Nephron (organoid): ENCODE data around the gene DNAL4.

ENCODE experiments used
- H3K27ac Mint-ChIP-seq, 3 experiments: 2 replicates each; pipeline ENCODE4 v1.8.0; 2020; ENCODE audit warnings: mixed read lengths in 3 of 3, mild to moderate bottlenecking in 2 of 3, moderate library complexity in 1 of 3
- H3K27me3 Mint-ChIP-seq: 2 replicates; pipeline ENCODE4 v1.8.0; 2021; ENCODE audit warnings: low read depth, mild to moderate bottlenecking, moderate library complexity, mixed read lengths
- H3K36me3 Mint-ChIP-seq: 2 replicates; pipeline ENCODE4 v1.8.0; 2020; ENCODE audit warnings: low read depth, mixed read lengths
- H3K4me1 Mint-ChIP-seq: 2 replicates; pipeline ENCODE4 v1.8.0; 2020; ENCODE audit warnings: mixed read lengths
- H3K4me3 Mint-ChIP-seq, 3 experiments: 2 replicates each; pipeline ENCODE4 v1.8.0; 2020; ENCODE audit warnings: mild to moderate bottlenecking in 3 of 3, mixed read lengths in 3 of 3, moderate library complexity in 2 of 3
- H3K9me3 Mint-ChIP-seq: 2 replicates; pipeline ENCODE4 v1.8.0; 2020; ENCODE audit warnings: mixed read lengths
- CTCF ChIP-seq, 3 experiments: fragments of 200-600 bp; sonication (generic); IDR thresholded peaks; one replicate each; pipeline ENCODE4 v1.5.0; 2021; ENCODE audit warnings: antibody characterized with exemption in 3 of 3; ENCODE audit not compliant: unreplicated experiment in 3 of 3

Gene DNAL4

DNA sequence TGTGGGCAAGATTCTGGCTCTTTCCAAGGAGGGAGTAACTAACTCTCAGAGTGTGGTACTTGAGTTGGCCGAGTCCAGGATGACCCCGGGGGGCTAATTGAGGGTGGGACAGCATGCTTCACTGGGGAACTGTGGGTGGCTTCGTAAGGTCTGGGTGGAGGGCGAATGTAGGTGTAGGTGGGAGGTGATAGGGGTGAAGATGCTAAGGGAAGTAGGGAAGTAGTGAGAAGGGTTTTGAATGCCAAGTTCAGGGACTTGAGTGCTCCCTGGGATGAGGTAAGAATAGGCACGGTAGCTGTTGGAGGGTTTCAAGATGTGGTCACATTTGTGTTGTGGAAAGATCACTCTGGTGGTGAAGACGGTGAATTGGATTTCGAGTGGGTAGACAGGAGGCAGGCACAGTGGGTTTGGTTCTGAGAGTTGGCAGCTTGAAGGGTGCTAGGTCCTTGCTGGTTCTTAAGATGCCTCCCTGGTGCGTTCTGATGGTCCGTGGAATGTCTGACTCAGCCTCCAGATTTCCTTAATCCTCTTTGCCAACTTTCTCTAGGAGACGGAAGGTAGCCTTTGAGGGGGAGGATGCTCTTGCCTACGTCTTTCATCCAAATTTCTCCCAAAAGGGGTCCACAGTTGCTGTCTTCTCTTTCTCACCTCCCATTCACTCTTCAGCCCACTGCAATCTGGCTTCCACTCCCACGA, 2.5 kb upstream of the DNAL4 start:
- H3K4me1 Mint-ChIP-seq: peaks cover 12% of the 10 kb centered on the region
- H3K36me3 Mint-ChIP-seq: no peaks in the 10 kb centered on the region
- H3K4me3 Mint-ChIP-seq: no peak overlapping the region
- H3K27ac Mint-ChIP-seq: no peak overlapping the region
- H3K27me3 Mint-ChIP-seq: peaks cover 54% of the 10 kb centered on the region
- no peaks in the 10 kb centered on the region for H3K9me3 Mint-ChIP-seq
- TF ChIP-seq CTCF (IDR thresholded peaks at IDR 0.05; ENCODE audit: unreplicated experiment in 3 of 3): no peak

GRCh38 chr22:38795569-38795968, 1.6 kb upstream of the DNAL4 start:
- Mint-ChIP-seq H3K4me3 (peak overlapping the region; percentile 23 to 33 (median 25)), H3K27ac (no peak overlapping the region), H3K27me3 (peaks cover 46% of the 10 kb centered on the region), H3K9me3 (no peaks in the 10 kb centered on the region), H3K4me1 (peaks cover 12% of the 10 kb centered on the region), H3K36me3 (no peaks in the 10 kb centered on the region)
- no peak for TF ChIP-seq CTCF (IDR thresholded peaks at IDR 0.05; ENCODE audit: unreplicated experiment in 3 of 3)

DNA sequence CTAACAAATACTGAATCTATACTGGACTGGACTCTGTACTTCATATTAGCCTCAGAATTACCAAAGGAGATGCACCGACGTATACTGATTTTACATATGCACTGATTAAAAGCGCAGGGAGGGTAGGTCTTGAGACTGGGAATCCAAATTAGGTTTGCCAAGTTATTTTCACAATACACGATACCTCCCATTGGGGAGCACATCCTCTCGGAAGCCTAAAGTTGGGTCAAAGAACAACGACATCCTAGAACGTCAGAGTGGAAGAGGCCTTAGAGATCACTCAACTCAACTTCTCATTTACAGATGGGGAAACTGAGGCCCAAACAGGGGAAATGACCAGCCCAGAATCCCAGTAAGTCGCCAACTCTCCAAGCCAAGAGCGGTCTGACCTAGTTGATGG, 626 bp downstream of the DNAL4 start:
- H3K27ac Mint-ChIP-seq: peak overlapping the region; percentile 63 to 89 (median 81)
- peaks cover 21% of the 10 kb centered on the region for H3K4me1 Mint-ChIP-seq
- no peaks in the 10 kb centered on the region for H3K36me3 Mint-ChIP-seq
- H3K27me3 Mint-ChIP-seq: peaks cover 30% of the 10 kb centered on the region
- H3K9me3 Mint-ChIP-seq: no peaks in the 10 kb centered on the region
- no peak for TF ChIP-seq CTCF (IDR thresholded peaks at IDR 0.05; ENCODE audit: unreplicated experiment in 3 of 3)
- H3K4me3 Mint-ChIP-seq: peak overlapping the region; percentile 87 to 95 (median 94)

DNA sequence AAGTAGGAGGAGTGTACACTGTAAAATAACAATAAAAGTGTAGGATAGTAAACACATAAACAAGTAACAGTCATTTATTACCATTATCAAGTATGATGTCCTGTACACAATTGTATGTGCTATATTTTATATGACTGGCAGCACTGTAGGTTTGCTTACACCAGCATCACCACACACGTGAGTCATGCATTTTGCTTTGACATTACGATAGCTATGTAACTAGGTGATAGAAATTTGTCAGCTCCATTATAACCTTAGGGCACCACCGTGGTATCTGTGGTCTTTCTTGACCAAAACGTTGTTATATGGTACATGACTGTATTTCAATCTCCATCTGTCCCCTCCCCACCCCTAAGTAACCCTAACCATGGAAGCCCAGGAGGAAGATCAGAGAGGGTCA, 1.1 kb downstream of the DNAL4 start:
- Mint-ChIP-seq H3K9me3 (no peaks in the 10 kb centered on the region), H3K4me3 (peak overlapping the region; percentile 87 to 95 (median 94)), H3K4me1 (peaks cover 26% of the 10 kb centered on the region), H3K27ac (peak overlapping the region; percentile 63 to 89 (median 81)), H3K36me3 (no peaks in the 10 kb centered on the region), H3K27me3 (peaks cover 25% of the 10 kb centered on the region)
- TF ChIP-seq CTCF (IDR thresholded peaks at IDR 0.05; ENCODE audit: unreplicated experiment in 3 of 3): no peak

DNA sequence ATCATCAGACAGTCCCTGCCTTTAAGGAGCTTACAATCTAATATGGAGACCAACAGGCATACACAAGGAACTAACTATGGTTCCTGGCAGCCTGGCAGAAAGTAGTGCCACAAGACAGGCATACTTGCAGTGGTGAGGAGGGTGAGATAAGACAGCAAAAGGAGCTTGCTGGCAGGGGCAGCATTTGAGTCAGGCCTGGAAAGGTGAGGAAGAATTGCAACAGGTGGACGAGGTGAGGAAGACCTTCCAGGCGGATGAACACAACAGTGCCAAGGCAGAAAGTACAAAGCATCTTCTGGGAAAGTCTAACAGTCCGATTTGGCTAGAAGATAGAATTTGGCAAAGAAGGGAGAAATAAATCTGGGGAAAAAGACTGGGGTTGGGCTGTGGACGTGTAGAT, 4.3 kb downstream of the DNAL4 start:
- H3K4me1 Mint-ChIP-seq: peaks cover 48% of the 10 kb centered on the region
- H3K36me3 Mint-ChIP-seq: peaks cover 5% of the 10 kb centered on the region
- no peak overlapping the region for H3K4me3 Mint-ChIP-seq
- TF ChIP-seq CTCF (IDR thresholded peaks at IDR 0.05; ENCODE audit: unreplicated experiment in 3 of 3): no peak
- no peak overlapping the region for H3K27ac Mint-ChIP-seq
- no peaks in the 10 kb centered on the region for H3K9me3 Mint-ChIP-seq
- H3K27me3 Mint-ChIP-seq: peaks cover 6% of the 10 kb centered on the region

- Mint-ChIP-seq H3K4me3 (peak overlapping the region in 2 of 3 experiments; percentile 71 to 76), H3K27me3 (no peaks in the 10 kb centered on the region), H3K36me3 (peaks cover 5% of the 10 kb centered on the region), H3K9me3 (no peaks in the 10 kb centered on the region), H3K27ac (peak overlapping the region in 2 of 3 experiments; percentile 98 to 99), H3K4me1 (peaks cover 44% of the 10 kb centered on the region)
- TF ChIP-seq CTCF (IDR thresholded peaks at IDR 0.05; ENCODE audit: unreplicated experiment in 3 of 3): no peak
Observed at GRCh38 chr22:38788846-38789245, 5.1 kb downstream of the DNAL4 start.
